Tibial nerve (tissue), 4 donors: ENCODE data around the gene SFN. TPM values are rescaled to one million over a fixed set of nuclear protein-coding genes. Genes with fewer than 3 reads are reported as not detected.
A peak's percentile ranks its signal among the peaks of the same experiment; 100 is the strongest.
"Not testable (repeated sequence)": the region's sequence is repeated elsewhere in the genome, so short reads cannot be mapped to it uniquely, and the experiment has no call there.

ENCODE experiments used
- DNase-seq, 2 donors: peaks; one replicate each; pipeline ENCODE4 v3.0.0-alpha.2; 2019; ENCODE audit warnings: low spot score in 2 of 2
- H3K27ac ChIP-seq, 4 donors: fragments of 200-600 bp; sonication (generic) in 3 of 4; one replicate each; pipeline ENCODE4 v1.5.1; 2017 to 2019; ENCODE audit warnings: mild to moderate bottlenecking in 1 of 4
- H3K27me3 ChIP-seq, 2 donors: fragments of 200-600 bp; sonication (generic) in 1 of 2; one replicate each; pipeline versions ENCODE4 v1.5.1 to v1.6.0; 2017 to 2019
- H3K36me3 ChIP-seq, 3 donors: fragments of 200-600 bp; sonication (generic); one replicate each; pipeline ENCODE4 v1.5.1; 2018 to 2019
- H3K4me1 ChIP-seq, 4 donors: fragments of 200-600 bp; sonication (generic) in 3 of 4; one replicate each; pipeline ENCODE4 v1.5.1; 2017 to 2019
- H3K4me3 ChIP-seq, 4 donors: fragments of 200-600 bp; sonication (generic) in 3 of 4; one replicate each; pipeline ENCODE4 v1.5.1; 2017 to 2019; ENCODE audit warnings: mild to moderate bottlenecking in 1 of 4, moderate library complexity in 1 of 4
- H3K9me3 ChIP-seq, 4 donors: fragments of 200-600 bp; sonication (generic) in 3 of 4; one replicate each; pipeline ENCODE4 v1.5.1; 2017 to 2019
- CTCF ChIP-seq, 5 experiments: fragments of 200-600 bp in 3 of 5; fragments of 450-650 bp in 2 of 5; sonication (generic) in 3 of 5; IDR thresholded peaks; one replicate each; pipeline ENCODE4 v1.5.1; 2016 to 2019; ENCODE audit warnings: antibody characterized with exemption in 5 of 5, mild to moderate bottlenecking in 3 of 5, moderate library complexity in 2 of 5
- EP300 ChIP-seq, 2 donors: sonication (generic); formaldehyde crosslinking; IDR thresholded peaks; one replicate each; pipeline ENCODE4 v1.6.1; 2017; ENCODE audit warnings: antibody characterized with exemption in 2 of 2, mild to moderate bottlenecking in 1 of 2
- POLR2A ChIP-seq, 2 donors: fragments of 450-650 bp; IDR thresholded peaks; one replicate each; pipeline ENCODE4 v1.6.1; 2017; ENCODE audit warnings: antibody characterized with exemption in 2 of 2, mild to moderate bottlenecking in 2 of 2, moderate library complexity in 2 of 2
- WGBS, 2 donors: methylation state at CpG; one replicate each; pipeline ENCODE4 v1.1.5; 2018; 5-methylcytosine and 5-hydroxymethylcytosine counted together
- total RNA-seq, 4 donors: library from RNA; depleted of rRNA; stranded (reverse); fragments of >200 nt; gene quantifications; one replicate each; pipeline ENCODE4 v1.1.0, GENCODE V29; 2016

The SFN gene
- total RNA-seq, 4 donors from 2014 or later: not detected

- WGBS, 2 donors: 0 to 1% methylated on average over 35 to 56 of the region's 75 CpGs
- no peaks in the 10 kb centered on the region for H3K36me3 ChIP-seq
- H3K27ac ChIP-seq: peak overlapping the region; percentile 70 to 99 (median 96)
- peak overlapping the region; percentile 33 to 75 (median 70) for H3K4me3 ChIP-seq
- peaks cover 0 to 22% (median 8%) of the 10 kb centered on the region in 4 donors for H3K4me1 ChIP-seq
- DNase-seq: peak; percentile 90 to 95
- no peaks in the 10 kb centered on the region for H3K27me3 ChIP-seq
- TF ChIP-seq EP300 (IDR thresholded peaks at IDR 0.05) (peak; percentile 68 to 76), POLR2A (IDR thresholded peaks at IDR 0.05) (peak in 1 of 2 donors; percentile 68), CTCF (IDR thresholded peaks at IDR 0.05) (peak in 1 of 5 experiments; percentile 45)
- H3K9me3 ChIP-seq: no peaks in the 10 kb centered on the region
These were observed 1.9 kb downstream of the SFN start for GRCh38 chr1:26864610-26865480.

GRCh38 chr1:26873097-26873496 is 10.1 kb downstream of the SFN start:
- H3K4me1 ChIP-seq, H3K27ac ChIP-seq, H3K9me3 ChIP-seq, DNase-seq, H3K27me3 ChIP-seq, H3K4me3 ChIP-seq: not testable (repeated sequence)
- H3K36me3 ChIP-seq: peaks cover 0 to 28% (median 0%) of the 10 kb centered on the region in 3 donors
- 65 to 77% methylated on average over 2 of the region's 2 CpGs for WGBS, 2 donors

GRCh38 chr1:26874896-26875295 is 11.9 kb downstream of the SFN start:
- Histone ChIP-seq H3K4me1 (peaks cover 0 to 6% (median 0%) of the 10 kb centered on the region in 4 donors), H3K4me3 (no peak overlapping the region), H3K27me3 (no peaks in the 10 kb centered on the region), H3K36me3 (peaks cover 0 to 46% (median 3%) of the 10 kb centered on the region in 3 donors), H3K27ac (no peak overlapping the region), H3K9me3 (no peaks in the 10 kb centered on the region)
- 50 to 53% methylated on average over 4 of the region's 4 CpGs for WGBS, 2 donors
- DNase-seq: no peak
- TF ChIP-seq CTCF (IDR thresholded peaks at IDR 0.05) (no peak), POLR2A (IDR thresholded peaks at IDR 0.05) (no peak), EP300 (IDR thresholded peaks at IDR 0.05) (no peak)

GRCh38 chr1:26877326-26877725 is 14.4 kb downstream of the SFN start:
- TF ChIP-seq POLR2A (IDR thresholded peaks at IDR 0.05) (no peak), CTCF (IDR thresholded peaks at IDR 0.05) (no peak), EP300 (IDR thresholded peaks at IDR 0.05) (no peak)
- no peak for DNase-seq
- Histone ChIP-seq H3K9me3 (no peaks in the 10 kb centered on the region), H3K4me3 (no peak overlapping the region), H3K4me1 (peaks cover 0 to 6% (median 0%) of the 10 kb centered on the region in 4 donors), H3K27ac (peak overlapping the region in 3 of 4 donors; percentile 34 to 56 (median 47)), H3K27me3 (no peaks in the 10 kb centered on the region), H3K36me3 (peaks cover 3 to 70% (median 7%) of the 10 kb centered on the region in 3 donors)
- WGBS, 2 donors: 68 to 77% methylated on average over 2 of the region's 2 CpGs

GRCh38 chr1:26879793-26880192 is 16.8 kb downstream of the SFN start:
- WGBS, 2 donors: 90 to 94% methylated on average over 4 of the region's 4 CpGs
- no peak overlapping the region for H3K4me3 ChIP-seq
- H3K4me1 ChIP-seq: peaks cover 0 to 6% (median 0%) of the 10 kb centered on the region in 4 donors
- peaks cover 10 to 93% (median 22%) of the 10 kb centered on the region in 3 donors for H3K36me3 ChIP-seq
- no peaks in the 10 kb centered on the region for H3K9me3 ChIP-seq
- H3K27me3 ChIP-seq: no peaks in the 10 kb centered on the region
- no peak for DNase-seq
- no peak for TF ChIP-seq EP300 (IDR thresholded peaks at IDR 0.05)
- TF ChIP-seq POLR2A (IDR thresholded peaks at IDR 0.05): no peak
- no peak for TF ChIP-seq CTCF (IDR thresholded peaks at IDR 0.05)
- H3K27ac ChIP-seq: no peak overlapping the region

GRCh38 chr1:26881611-26882010 is 18.7 kb downstream of the SFN start:
- 81 to 82% methylated on average over 6 of the region's 6 CpGs for WGBS, 2 donors
- H3K4me3 ChIP-seq, H3K4me1 ChIP-seq, H3K27me3 ChIP-seq, H3K9me3 ChIP-seq, H3K27ac ChIP-seq, DNase-seq: not testable (repeated sequence)
- H3K36me3 ChIP-seq: peaks cover 10 to 94% (median 36%) of the 10 kb centered on the region in 3 donors
